Hepatocyte (in vitro differentiated cells): ENCODE results near the gene IFT172.

Experiments
- CTCF ChIP-seq: fragments of 200-600 bp; sonication (generic); IDR thresholded peaks from 2 replicates; pipeline ENCODE4 v1.5.1; 2016; ENCODE audit warnings: antibody characterized with exemption, mild to moderate bottlenecking; ENCODE audit not compliant: poor library complexity
- EZH2 ChIP-seq: fragments of 200-600 bp; sonication (generic); IDR thresholded peaks from 2 replicates; pipeline ENCODE4 v1.6.1; 2016; ENCODE audit warnings: antibody characterized with exemption, mild to moderate bottlenecking, borderline replicate concordance
- EZH2phosphoT487 ChIP-seq: fragments of 200-600 bp; sonication (generic); IDR thresholded peaks from one replicate; pipeline ENCODE4 v1.6.1; 2018; ENCODE audit warnings: antibody characterized with exemption, mild to moderate bottlenecking, low read depth, moderate library complexity; ENCODE audit not compliant: unreplicated experiment, severe bottlenecking

- TF ChIP-seq CTCF, result no peak
- TF ChIP-seq EZH2, result no peak
- no peak for TF ChIP-seq EZH2phosphoT487
Observed at GRCh38 chr2:27497288-27497627, 7.7 kb upstream of the IFT172 start.
